Liver (tissue), 9 donors: ENCODE results near the gene ZFP36L1. TPM values are rescaled to one million over a fixed set of nuclear protein-coding genes. Genes with fewer than 3 reads are reported as not detected.

Source experiments
- DNase-seq: peaks from one replicate; pipeline ENCODE4 v3.0.0-alpha.2; 2017; ENCODE audit warnings: low spot score
- H3K27ac ChIP-seq, 2 donors: one replicate each; pipeline ENCODE4 v1.7.0; 2013; ENCODE audit warnings: inconsistent platforms in 2 of 2, low read length in 2 of 2, control low read depth in 1 of 2, low read depth in 1 of 2, mild to moderate bottlenecking in 1 of 2
- H3K27me3 ChIP-seq, 4 donors: one replicate each; pipeline versions ENCODE4 v1.6.1 to v1.7.0; 2013; ENCODE audit warnings: low read length in 3 of 4, inconsistent platforms in 1 of 4, mild to moderate bottlenecking in 1 of 4, moderate library complexity in 1 of 4; ENCODE audit not compliant: control insufficient read depth in 4 of 4, insufficient read depth in 4 of 4
- H3K36me3 ChIP-seq, 4 donors: one replicate each; pipeline versions ENCODE4 v1.6.1 to v1.7.0; 2013; ENCODE audit warnings: low read length in 3 of 4, mild to moderate bottlenecking in 3 of 4, low read depth in 1 of 4, moderate library complexity in 1 of 4; ENCODE audit not compliant: control insufficient read depth in 4 of 4, insufficient read depth in 3 of 4
- H3K4me1 ChIP-seq, 4 donors: one replicate each; pipeline versions ENCODE4 v1.6.1 to v1.7.0; 2013; ENCODE audit warnings: low read length in 3 of 4, mild to moderate bottlenecking in 3 of 4, moderate library complexity in 1 of 4; ENCODE audit not compliant: control insufficient read depth in 4 of 4, insufficient read depth in 4 of 4
- H3K4me3 ChIP-seq, 3 donors: one replicate each; pipeline versions ENCODE4 v1.6.1 to v1.7.0; 2013; ENCODE audit warnings: low read length in 3 of 3, control low read depth in 1 of 3, low read depth in 1 of 3, mild to moderate bottlenecking in 1 of 3
- H3K9ac ChIP-seq, 2 donors: one replicate each; pipeline ENCODE4 v1.7.0; 2013; ENCODE audit warnings: low read length in 2 of 2, mild to moderate bottlenecking in 2 of 2, moderate library complexity in 2 of 2, control low read depth in 1 of 2, low read depth in 1 of 2
- H3K9me3 ChIP-seq, 4 donors: one replicate each; pipeline versions ENCODE4 v1.6.1 to v1.7.0; 2013; ENCODE audit warnings: low read length in 3 of 4; ENCODE audit not compliant: control insufficient read depth in 4 of 4
- ATF3 ChIP-seq: IDR thresholded peaks from 2 replicates; pipeline ENCODE4 v1.6.1; 2016; ENCODE audit warnings: antibody characterized with exemption
- CTCF ChIP-seq: fragments of 150-350 bp; IDR thresholded peaks from 2 replicates; pipeline ENCODE4 v1.5.1; 2017; ENCODE audit warnings: improper control_type of control experiment, low read depth, low read length; ENCODE audit not compliant: missing input control
- EGR1 ChIP-seq, 2 donors: IDR thresholded peaks; 2 replicates each; pipeline ENCODE4 v1.6.1; 2016 to 2018; ENCODE audit warnings: antibody characterized with exemption in 2 of 2, low read depth in 2 of 2
- FOXA1 ChIP-seq: IDR thresholded peaks from 2 replicates; pipeline ENCODE4 v1.6.1; 2016; ENCODE audit warnings: antibody characterized with exemption
- FOXA2 ChIP-seq: IDR thresholded peaks from 2 replicates; pipeline ENCODE4 v1.6.1; 2016; ENCODE audit warnings: antibody characterized with exemption
- GABPA ChIP-seq, 2 donors: IDR thresholded peaks in 1 of 2; conservative IDR thresholded peaks in 1 of 2; 2 replicates each; pipeline ENCODE4 v1.6.1; 2016; ENCODE audit warnings: antibody characterized with exemption in 2 of 2, mild to moderate bottlenecking in 1 of 2, moderate library complexity in 1 of 2
- HNF4A ChIP-seq, 2 donors: conservative IDR thresholded peaks; 2 replicates each; pipeline ENCODE4 v1.6.1; 2016; ENCODE audit warnings: antibody characterized with exemption in 2 of 2, mild to moderate bottlenecking in 2 of 2
- HNF4G ChIP-seq: IDR thresholded peaks from 2 replicates; pipeline ENCODE4 v1.6.1; 2016; ENCODE audit warnings: antibody characterized with exemption
- JUND ChIP-seq, 2 donors: IDR thresholded peaks; 2 replicates each; pipeline ENCODE4 v1.6.1; 2016; ENCODE audit warnings: antibody characterized with exemption in 2 of 2
- MAX ChIP-seq: IDR thresholded peaks from 2 replicates; pipeline ENCODE4 v1.6.1; 2016; ENCODE audit warnings: antibody characterized with exemption
- NR2F2 ChIP-seq: IDR thresholded peaks from 2 replicates; pipeline ENCODE4 v1.6.1; 2016; ENCODE audit warnings: antibody characterized with exemption
- RAD21 ChIP-seq, 2 donors: IDR thresholded peaks; 2 replicates each; pipeline ENCODE4 v1.6.1; 2016; ENCODE audit warnings: antibody characterized with exemption in 2 of 2, mild to moderate bottlenecking in 2 of 2
- REST ChIP-seq: IDR thresholded peaks from 2 replicates; pipeline ENCODE4 v1.6.1; 2016; ENCODE audit warnings: antibody characterized with exemption, mild to moderate bottlenecking
- RXRA ChIP-seq, 2 donors: IDR thresholded peaks; 2 replicates each; pipeline ENCODE4 v1.6.1; 2017 to 2018; ENCODE audit warnings: antibody characterized with exemption in 2 of 2, mild to moderate bottlenecking in 1 of 2
- SP1 ChIP-seq: IDR thresholded peaks from 2 replicates; pipeline ENCODE4 v1.6.1; 2018; ENCODE audit warnings: antibody characterized with exemption, mild to moderate bottlenecking
- TAF1 ChIP-seq: conservative IDR thresholded peaks from 2 replicates; pipeline ENCODE4 v1.6.1; 2016; ENCODE audit warnings: antibody characterized with exemption, mild to moderate bottlenecking
- YY1 ChIP-seq: IDR thresholded peaks from 2 replicates; pipeline ENCODE4 v1.6.1; 2016; ENCODE audit warnings: antibody characterized with exemption, mild to moderate bottlenecking
- ZBTB33 ChIP-seq: IDR thresholded peaks from 2 replicates; pipeline ENCODE4 v1.6.1; 2016; ENCODE audit warnings: antibody characterized with exemption
- WGBS: extraction: QIAGEN DNeasy Blood & Tissue Kit; methylation state at CpG from one replicate; pipeline ENCODE4 v1.1.7; 2013; 5-methylcytosine and 5-hydroxymethylcytosine counted together
- polyA plus RNA-seq, 2 donors: library from polyadenylated mRNA; stranded (reverse) in 1 of 2; unstranded in 1 of 2; fragments of 200-250 nt in 1 of 2; fragments of >200 nt in 1 of 2; fragmentation: Nextera tagmentation in 1 of 2; extraction: Ambion mirVana in 1 of 2; gene quantifications; one replicate each; pipeline versions ENCODE4 v1.2.1 to v1.2.3, GENCODE V29; 2013 to 2015
- total RNA-seq, 2 donors: library from RNA; depleted of rRNA; stranded (reverse); fragments of >200 nt; gene quantifications; one replicate each; pipeline ENCODE4 v1.2.3, GENCODE V29; 2014
- donor health status: healthy.
- donor health status: healthy.
- donor health status: healthy.
- donor health status: healthy.
- donor health status: healthy.

The ZFP36L1 gene
- total and polyA plus RNA-seq, 4 donors = 25.0 to 170 (median 69.5) TPM

GRCh38 chr14:68822926-68823325 lies 30.1 kb upstream of the ZFP36L1 start:
- DNase-seq = no peak
- Histone ChIP-seq H3K27ac (peak overlapping the region; percentile 86 to 90), H3K9ac (peak overlapping the region; percentile 5 to 29), H3K4me1 (peaks cover 20 to 79% (median 55%) of the 10 kb centered on the region in 4 donors), H3K4me3 (no peak overlapping the region), H3K36me3 (no peaks in the 10 kb centered on the region), H3K9me3 (no peaks in the 10 kb centered on the region), H3K27me3 (no peaks in the 10 kb centered on the region)
- 80% methylated on average over 4 of the region's 4 CpGs for whole genome bisulfite sequencing
- no peak for TF ChIP-seq NR2F2
- no peak for TF ChIP-seq RAD21 (IDR thresholded peaks at IDR 0.05)
- no peak for TF ChIP-seq RXRA (IDR thresholded peaks at IDR 0.05)
- no peak for TF ChIP-seq SP1
- TF ChIP-seq ZBTB33 = no peak
- TF ChIP-seq CTCF = no peak
- TF ChIP-seq FOXA1 = no peak
- no peak for TF ChIP-seq HNF4G
- no peak for TF ChIP-seq TAF1
- no peak for TF ChIP-seq EGR1 (IDR thresholded peaks at IDR 0.05; ENCODE audit: low read depth in 2 of 2)
- no peak for TF ChIP-seq ATF3
- no peak for TF ChIP-seq MAX
- no peak for TF ChIP-seq JUND (IDR thresholded peaks at IDR 0.05)
- no peak for TF ChIP-seq GABPA (IDR thresholded peaks at IDR 0.05 in 1 of 2, conservative IDR thresholded peaks at IDR 0.05 in 1 of 2)
- no peak for TF ChIP-seq REST
- TF ChIP-seq HNF4A (conservative IDR thresholded peaks at IDR 0.05) = no peak
- TF ChIP-seq FOXA2 = no peak
- TF ChIP-seq YY1 = no peak
